Endometrium (tissue), 2 donors: ENCODE data around the gene SPATS2.
"Not testable (repeated sequence)": the region's sequence is repeated elsewhere in the genome, so short reads cannot be mapped to it uniquely, and the experiment has no call there.

Experiments used
- FAIRE-seq: peaks from 2 replicates; lab custom pipeline; 2012; peaks lifted over from hg19 to GRCh38; lab: Jason Lieb, UNC
- donor health status: control.
- donor health status: control.

The SPATS2 gene

GRCh38 chr12:49470986-49471385 is 103.7 kb downstream of the SPATS2 start:
- no peak for FAIRE-seq

DNA sequence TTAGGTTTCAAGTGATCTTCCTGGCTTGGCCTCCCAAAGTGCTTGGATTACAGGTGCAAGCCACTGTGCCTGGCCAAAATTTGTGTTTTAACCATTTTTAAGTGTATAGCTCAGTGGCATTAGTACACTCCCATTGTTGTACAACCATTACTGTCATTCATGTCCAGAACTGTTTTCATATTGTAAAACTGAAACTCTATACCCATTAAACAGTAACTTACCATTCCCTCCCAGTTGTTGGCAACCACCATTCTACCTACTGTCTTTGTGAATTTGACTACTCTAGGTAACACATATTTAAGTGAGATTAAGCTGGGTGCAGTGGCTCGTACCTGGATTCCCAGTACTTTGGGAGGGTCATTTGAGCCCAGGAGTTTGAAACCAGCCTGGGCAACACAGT is 104.3 kb downstream of the SPATS2 start:
- FAIRE-seq = no peak

DNA sequence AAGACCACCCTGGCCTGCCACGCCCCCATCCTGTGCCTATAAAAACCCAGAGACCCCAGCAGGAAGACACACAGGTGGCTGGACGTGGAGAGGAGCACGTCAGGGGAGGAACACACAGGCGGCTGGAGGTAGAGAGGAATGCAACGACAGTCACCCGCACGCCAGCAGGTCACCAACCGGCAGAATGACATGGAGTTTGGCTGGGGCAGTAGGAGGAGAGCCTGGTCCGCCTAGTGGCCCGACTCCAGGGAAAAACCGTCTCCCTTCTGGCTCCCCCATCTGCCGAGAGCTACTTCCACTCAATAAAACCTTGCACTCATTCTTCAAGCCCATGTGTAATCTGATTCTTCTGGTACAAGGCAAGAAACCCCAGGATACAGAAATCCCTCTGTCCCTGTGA is 108.8 kb downstream of the SPATS2 start:
- FAIRE-seq = no peak

DNA sequence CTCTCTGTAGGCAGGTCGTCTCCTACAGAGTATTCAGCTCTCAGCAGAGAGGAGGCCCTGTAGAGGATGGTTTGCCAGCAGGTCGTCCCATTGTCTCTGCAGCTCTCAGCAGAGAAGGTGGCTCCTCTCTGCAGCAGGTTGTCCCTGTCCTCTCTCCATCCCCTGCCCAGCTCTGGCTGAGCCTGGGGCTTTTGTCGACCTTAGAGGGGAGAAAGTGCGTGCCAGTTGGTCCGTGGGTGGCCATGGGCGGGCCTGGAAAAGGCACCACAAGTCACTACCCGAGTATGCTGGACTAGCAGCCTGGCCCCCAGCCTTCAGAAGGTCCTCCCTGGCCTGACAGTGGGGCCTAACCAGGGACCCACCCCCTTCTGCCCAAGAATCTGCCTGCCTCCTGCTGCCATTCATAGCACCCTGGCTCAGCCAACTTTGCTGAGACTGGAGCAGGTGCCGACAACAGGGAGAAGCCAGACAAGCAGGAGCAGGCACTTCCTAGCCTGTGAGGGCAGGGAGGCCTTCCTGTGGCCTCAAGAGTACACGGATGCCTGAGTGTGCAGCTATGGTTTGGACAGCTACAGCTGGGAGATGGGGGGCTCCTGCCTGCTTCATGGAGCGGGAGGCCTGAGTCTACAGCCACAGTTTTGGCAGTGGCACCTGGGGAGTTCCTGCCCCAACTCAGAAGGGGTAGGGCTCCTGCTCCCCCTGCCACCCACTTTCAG is 111.8 kb downstream of the SPATS2 start:
- no peak for FAIRE-seq

GRCh38 chr12:49482095-49483051 is 115.1 kb downstream of the SPATS2 start:
- no peak for FAIRE-seq

GRCh38 chr12:49483619-49484018 is 116.4 kb downstream of the SPATS2 start:
- FAIRE-seq = no peak

- no peak for FAIRE-seq
Measured at GRCh38 chr12:49487605-49488004, 120.3 kb downstream of the SPATS2 start.

DNA sequence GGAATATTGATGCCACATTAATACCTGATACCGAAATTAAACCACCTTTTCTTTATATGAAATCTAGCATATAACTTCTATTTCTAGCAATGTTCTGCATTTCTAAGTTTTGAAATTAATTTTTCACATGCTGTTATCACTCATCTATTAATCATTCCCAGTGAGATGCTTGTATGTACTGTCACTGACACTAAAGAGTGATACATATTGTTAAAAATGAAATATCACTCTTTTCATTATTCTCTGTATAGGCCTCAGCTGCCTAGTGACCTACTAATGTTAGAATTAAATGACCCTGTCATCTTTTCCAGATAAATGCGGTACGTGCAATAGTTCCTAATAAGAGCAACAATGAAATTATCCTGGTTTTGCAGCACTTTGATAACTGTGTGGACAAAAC is 121.9 kb downstream of the SPATS2 start:
- FAIRE-seq = no peak

- no peak for FAIRE-seq
Measured at GRCh38 chr12:49489720-49490119, 122.5 kb downstream of the SPATS2 start.

- no peak for FAIRE-seq
Measured at GRCh38 chr12:49491823-49492222, 124.6 kb downstream of the SPATS2 start.

- no peak for FAIRE-seq
Measured at GRCh38 chr12:49493900-49494299, 126.6 kb downstream of the SPATS2 start.

DNA sequence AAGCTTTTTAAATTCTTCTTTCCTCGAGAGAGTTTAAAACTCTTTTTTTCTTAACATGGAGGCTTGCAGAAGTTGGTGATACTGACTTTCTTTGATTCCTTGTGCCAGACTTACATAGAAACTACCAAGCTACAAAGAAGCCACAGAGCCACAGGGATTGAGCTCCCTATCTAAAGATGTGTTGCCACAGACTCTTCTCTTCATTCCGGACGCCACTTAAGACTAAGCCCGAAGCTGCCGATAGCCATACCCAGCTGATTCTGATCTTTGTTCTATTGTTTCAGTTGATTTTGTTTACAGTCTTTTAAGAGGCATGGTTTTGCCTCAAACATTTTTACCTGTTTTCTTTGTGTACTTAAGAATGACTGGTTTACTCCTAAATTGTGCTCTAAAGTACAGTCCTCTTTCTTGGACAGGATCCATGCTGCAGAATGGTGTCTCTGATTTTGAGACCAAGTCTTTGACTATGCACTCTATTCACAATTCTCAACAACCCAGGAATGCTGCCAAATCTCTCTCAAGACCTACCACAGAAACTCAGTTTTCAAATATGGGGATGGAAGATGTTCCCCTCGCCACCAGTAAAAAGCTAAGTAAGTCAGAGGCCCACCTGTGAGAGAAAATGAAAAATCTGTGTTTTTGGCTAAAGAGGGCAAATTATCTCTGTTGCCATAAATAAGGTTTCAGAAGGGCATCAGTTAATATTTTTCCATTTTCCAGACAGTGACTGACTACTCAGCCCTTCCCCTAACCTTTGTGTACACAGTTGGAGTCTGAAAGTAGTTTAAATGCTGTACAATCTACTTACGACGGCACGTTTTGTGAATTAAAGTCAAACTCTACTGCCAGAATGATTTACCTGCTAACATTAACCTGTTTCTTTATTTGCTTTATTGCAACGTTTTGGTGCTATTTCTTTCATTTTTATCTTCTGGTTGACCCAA is 129.4 kb downstream of the SPATS2 start:
- no peak for FAIRE-seq

GRCh38 chr12:49501895-49502294 is 134.6 kb downstream of the SPATS2 start:
- FAIRE-seq = no peak

DNA sequence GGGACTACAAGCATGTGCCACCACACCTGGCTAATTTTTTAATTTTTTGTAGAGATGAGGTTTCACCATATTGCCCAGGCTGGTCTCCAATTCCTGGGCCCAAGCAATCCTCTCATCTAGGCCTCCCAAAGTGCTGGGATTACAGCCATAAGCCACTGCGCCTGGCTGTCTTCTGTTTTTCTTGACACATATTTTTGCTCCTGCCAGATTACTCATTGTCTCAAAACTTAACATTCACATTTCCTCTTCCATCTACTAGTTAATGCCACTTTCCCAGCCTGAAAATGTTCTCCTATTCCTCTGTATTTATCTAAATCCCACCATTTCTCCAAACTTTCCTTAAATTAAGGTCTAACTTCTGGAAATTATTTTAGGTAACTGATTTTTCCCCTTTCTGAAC is 135.3 kb downstream of the SPATS2 start:
- no peak for FAIRE-seq

GRCh38 chr12:49503674-49504180 is 136.5 kb downstream of the SPATS2 start:
- FAIRE-seq = no peak

DNA sequence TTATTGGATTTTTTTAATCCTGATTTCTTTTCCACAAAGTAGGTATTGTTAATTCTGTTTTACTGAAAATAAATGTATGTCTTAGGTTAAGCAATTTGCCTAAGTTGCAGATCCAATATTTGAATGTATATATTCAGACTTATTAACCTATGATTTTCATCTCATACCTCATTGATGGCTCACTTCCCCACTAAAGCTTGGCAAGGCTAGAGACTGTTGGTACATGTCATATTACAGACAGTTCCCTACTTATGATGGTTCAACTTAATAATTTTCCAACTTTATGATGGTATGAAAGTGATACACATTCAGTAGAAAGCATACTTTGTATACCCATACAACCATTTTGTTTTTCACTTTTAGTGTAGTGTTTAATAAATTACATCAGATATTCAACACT is 138.4 kb downstream of the SPATS2 start:
- no peak for FAIRE-seq

- no peak for FAIRE-seq
Measured at GRCh38 chr12:49507139-49507538, 139.9 kb downstream of the SPATS2 start.

DNA sequence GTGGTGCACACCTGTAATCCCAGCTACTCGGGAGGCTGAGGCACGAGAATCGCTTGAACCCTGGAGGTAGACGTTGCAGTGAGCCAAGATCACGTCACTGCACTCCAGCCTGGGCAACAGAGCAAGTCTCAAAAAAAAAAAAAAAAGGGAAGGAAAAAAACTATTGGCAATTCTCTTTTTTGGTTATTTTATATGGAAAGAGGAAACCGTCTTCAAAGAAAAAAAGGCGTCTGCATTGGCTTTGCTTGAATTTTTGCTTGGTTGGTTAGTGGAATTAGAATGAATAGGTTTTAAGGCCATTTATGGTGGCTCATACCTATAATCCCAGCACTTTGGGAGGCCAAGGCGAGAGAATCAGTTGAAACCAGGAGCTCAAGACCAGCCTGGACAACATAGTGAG is 142.4 kb downstream of the SPATS2 start:
- FAIRE-seq = not testable (repeated sequence)

DNA sequence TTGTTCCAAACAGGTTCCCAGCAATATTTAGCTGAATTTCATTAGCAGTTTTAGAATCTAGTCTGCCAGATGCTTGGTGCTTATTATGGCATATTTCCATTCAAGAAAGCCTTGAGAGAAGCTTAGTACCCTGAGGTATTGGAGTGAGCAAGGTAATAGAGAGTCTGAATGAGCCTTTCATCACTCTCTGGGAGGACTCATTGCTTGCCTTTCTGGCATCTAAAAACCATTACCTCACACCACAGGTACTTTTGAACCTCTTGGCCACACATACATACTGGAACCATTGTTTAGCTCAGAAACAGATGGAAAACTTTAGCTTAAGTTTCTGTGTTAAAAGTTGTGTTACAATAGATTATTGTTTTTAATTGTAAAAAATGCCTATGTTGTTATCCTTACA is 144.1 kb downstream of the SPATS2 start:
- FAIRE-seq = no peak

- no peak for FAIRE-seq
Measured at GRCh38 chr12:49512546-49512945, 145.3 kb downstream of the SPATS2 start.

DNA sequence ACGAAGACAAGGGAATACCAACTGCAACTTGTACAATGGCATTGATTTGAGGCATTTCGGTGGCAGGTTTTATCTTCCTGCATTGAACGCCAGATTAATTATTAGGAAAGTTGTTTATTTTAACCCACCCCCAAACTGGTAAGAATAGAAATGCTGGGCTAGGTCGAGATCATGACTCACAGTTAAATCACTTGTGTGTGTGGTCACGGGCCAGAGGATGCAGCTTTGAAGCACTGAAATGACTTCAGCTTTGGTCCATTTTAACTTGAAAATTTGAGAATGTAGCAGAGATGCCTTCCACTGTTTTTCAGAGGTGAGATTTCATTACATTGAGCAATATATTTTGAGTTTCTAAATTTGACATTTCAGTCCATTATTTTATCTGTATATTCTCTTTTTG is 148.0 kb downstream of the SPATS2 start:
- no peak for FAIRE-seq
